ENCODE measurements around the gene CNPY1. TPM values are rescaled to one million over a fixed set of nuclear protein-coding genes. Genes with fewer than 3 reads are reported as not detected.

Gene CNPY1
- polyA plus RNA-seq, 1 donor from 2014 or later = 0.36 TPM

GRCh38 chr7:155466814-155467733 lies 79.3 kb downstream of the CNPY1 start:
- Histone ChIP-seq H3K4me3 (ENCODE audit: low read length) (no peak overlapping the region), H3K9me3 (ENCODE audit: low read length) (no peaks in the 10 kb centered on the region), H3F3A (ENCODE audit: insufficient read depth, low read length, poor library complexity, severe bottlenecking) (no peaks in the 10 kb centered on the region), H3K79me2 (replicated peaks; ENCODE audit: insufficient read depth, low read length) (no peaks in the 10 kb centered on the region), H3K36me3 (ENCODE audit: insufficient read depth, low read length) (no peaks in the 10 kb centered on the region), H3K27ac (ENCODE audit: low read length) (no peak overlapping the region), H3K27me3 (ENCODE audit: insufficient read depth, low read depth, low read length) (peaks cover 100% of the 10 kb centered on the region), H4K20me1 (ENCODE audit: insufficient read depth) (no peaks in the 10 kb centered on the region), H3K9ac (ENCODE audit: low read length) (no peak overlapping the region), H3K9me2 (ENCODE audit: insufficient read depth, low read length) (no peaks in the 10 kb centered on the region), H3K4me2 (ENCODE audit: low read length) (no peak overlapping the region), H2AFZ (ENCODE audit: low read depth, low read length) (no peak overlapping the region)
- TF ChIP-seq EZH2 (IDR thresholded peaks at IDR 0.05; ENCODE audit: borderline replicate concordance, insufficient read depth, low read length, poor library complexity, severe bottlenecking) = peak; percentile 99
- TF ChIP-seq TAF1 (IDR thresholded peaks at IDR 0.05; ENCODE audit: low read depth) = no peak
- no peak for TF ChIP-seq EP300 (conservative IDR thresholded peaks at IDR 0.05; ENCODE audit: poor library complexity, severe bottlenecking)
- TF ChIP-seq MXI1 (conservative IDR thresholded peaks at IDR 0.05; ENCODE audit: poor library complexity, severe bottlenecking) = no peak
- no peak for TF ChIP-seq POLR2AphosphoS5 (IDR thresholded peaks at IDR 0.05)
- peak; percentile 55 for TF ChIP-seq CTCF (IDR thresholded peaks at IDR 0.05; ENCODE audit: poor library complexity, severe bottlenecking)
- TF ChIP-seq RAD21 (conservative IDR thresholded peaks at IDR 0.05) = no peak
- TF ChIP-seq REST (IDR thresholded peaks at IDR 0.05; ENCODE audit: borderline replicate concordance) = no peak
- no peak for TF ChIP-seq SMC3 (conservative IDR thresholded peaks at IDR 0.05; ENCODE audit: poor library complexity)

GRCh38 chr7:155466142-155466813 lies 80.1 kb downstream of the CNPY1 start:
- Histone ChIP-seq H4K20me1 (ENCODE audit: insufficient read depth) (no peaks in the 10 kb centered on the region), H3K9me2 (ENCODE audit: insufficient read depth, low read length) (no peaks in the 10 kb centered on the region), H3K36me3 (ENCODE audit: insufficient read depth, low read length) (no peaks in the 10 kb centered on the region), H2AFZ (ENCODE audit: low read depth, low read length) (no peak overlapping the region), H3K4me3 (ENCODE audit: low read length) (no peak overlapping the region), H3K79me2 (replicated peaks; ENCODE audit: insufficient read depth, low read length) (no peaks in the 10 kb centered on the region), H3K4me2 (ENCODE audit: low read length) (no peak overlapping the region), H3K9me3 (ENCODE audit: low read length) (no peaks in the 10 kb centered on the region), H3K27me3 (ENCODE audit: insufficient read depth, low read depth, low read length) (peaks cover 100% of the 10 kb centered on the region), H3K9ac (ENCODE audit: low read length) (no peak overlapping the region), H3F3A (ENCODE audit: insufficient read depth, low read length, poor library complexity, severe bottlenecking) (no peaks in the 10 kb centered on the region), H3K27ac (ENCODE audit: low read length) (no peak overlapping the region)
- TF ChIP-seq EZH2 (IDR thresholded peaks at IDR 0.05; ENCODE audit: borderline replicate concordance, insufficient read depth, low read length, poor library complexity, severe bottlenecking) (peak; percentile 78), CTCF (IDR thresholded peaks at IDR 0.05; ENCODE audit: poor library complexity, severe bottlenecking) (no peak)
